WTC11 (cell line): Measurements from ENCODE around the gene DNLZ. TPM values are rescaled to one million over a fixed set of nuclear protein-coding genes. Genes with fewer than 3 reads are reported as not detected.

Source experiments
- ATAC-seq: fragments of 200-7000 bp; cut with Tn5 transposase; 2 replicates; pipeline ENCODE4 v1.10.0; 2021; ENCODE audit warnings: mild to moderate bottlenecking, moderate library complexity
- CTCF ChIA-PET: fragments of 300-600 bp; sonication (Branson Sonifier 250); formaldehyde crosslinking; loops from one replicate; lab custom pipeline; 2021; ENCODE audit warnings: antibody characterized with exemption; lab: Charles Lee
- POLR2A ChIA-PET: fragments of 350-600 bp; sonication (Branson Sonifier 250); formaldehyde crosslinking; loops from one replicate; lab custom pipeline; 2021; ENCODE audit warnings: antibody characterized with exemption; lab: Charles Lee
- DNase-seq: peaks from one replicate; pipeline ENCODE4 v3.0.0; 2021; ENCODE audit warnings: low spot score
- H3K27ac Mint-ChIP-seq: 2 replicates; pipeline ENCODE4 v1.8.0; 2021; ENCODE audit warnings: mixed read lengths
- H3K27me3 Mint-ChIP-seq: 2 replicates; pipeline ENCODE4 v1.8.0; 2021; ENCODE audit warnings: low read depth, mild to moderate bottlenecking, moderate library complexity, mixed read lengths
- H3K36me3 Mint-ChIP-seq: 2 replicates; pipeline ENCODE4 v1.8.0; 2021; ENCODE audit warnings: mixed read lengths
- H3K4me1 Mint-ChIP-seq: 2 replicates; pipeline ENCODE4 v1.8.0; 2022; ENCODE audit warnings: mixed read lengths
- H3K4me3 Mint-ChIP-seq: 2 replicates; pipeline ENCODE4 v1.8.0; 2021; ENCODE audit warnings: mild to moderate bottlenecking, moderate library complexity, mixed read lengths
- H3K9me3 Mint-ChIP-seq: 2 replicates; pipeline ENCODE4 v1.8.0; 2021; ENCODE audit warnings: mixed read lengths
- ELF4 ChIP-seq: sonication (generic); formaldehyde crosslinking; IDR thresholded peaks from 2 replicates; pipeline ENCODE4 v1.8.1; 2022; ENCODE audit warnings: low read depth, mild to moderate bottlenecking, moderate library complexity, missing genetic modification reagents
- FOXK1 ChIP-seq: sonication (generic); formaldehyde crosslinking; IDR thresholded peaks from 2 replicates; pipeline ENCODE4 v1.8.0; 2022; ENCODE audit warnings: mild to moderate bottlenecking, moderate library complexity, missing genetic modification reagents
- JAZF1 ChIP-seq: fragments of 250-450 bp; sonication (Bioruptor Pico); IDR thresholded peaks from 2 replicates; pipeline ENCODE4 v1.9.0; 2021; ENCODE audit warnings: moderate library complexity, mild to moderate bottlenecking, inconsistent platforms
- MYBL2 ChIP-seq: sonication (generic); formaldehyde crosslinking; IDR thresholded peaks from 2 replicates; pipeline ENCODE4 v1.8.1; 2023; ENCODE audit warnings: mild to moderate bottlenecking, moderate library complexity, missing genetic modification reagents
- PRDM15 ChIP-seq: sonication (generic); formaldehyde crosslinking; IDR thresholded peaks from 2 replicates; pipeline ENCODE4 v1.8.0; 2022; ENCODE audit warnings: missing genetic modification reagents
- PRRX2 ChIP-seq: fragments of 250-450 bp; sonication (Bioruptor Pico); IDR thresholded peaks from 2 replicates; pipeline ENCODE4 v1.8.0; 2021; ENCODE audit warnings: mild to moderate bottlenecking
- RORB ChIP-seq: fragments of 250-450 bp; sonication (Bioruptor Pico); IDR thresholded peaks from 2 replicates; pipeline ENCODE4 v1.9.0; 2021; ENCODE audit warnings: mild to moderate bottlenecking
- ZNF138 ChIP-seq: sonication (generic); formaldehyde crosslinking; conservative IDR thresholded peaks from 2 replicates; pipeline ENCODE4 v1.8.1; 2022; ENCODE audit warnings: mild to moderate bottlenecking, moderate library complexity, missing genetic modification reagents
- ZNF281 ChIP-seq: sonication (generic); formaldehyde crosslinking; IDR thresholded peaks from 2 replicates; pipeline ENCODE4 v1.8.0; 2023; ENCODE audit warnings: mild to moderate bottlenecking, missing genetic modification reagents
- ZSCAN18 ChIP-seq: fragments of 250-450 bp; sonication (Bioruptor Pico); IDR thresholded peaks from 2 replicates; pipeline ENCODE4 v2.1.2; 2022; ENCODE audit warnings: mild to moderate bottlenecking, moderate library complexity
- total RNA-seq: library from RNA; stranded (reverse); gene quantifications from 3 replicates; pipeline ENCODE4 v1.2.3, GENCODE V29; 2021
- TF ChIP-seq, protein P1 (sequence below): sonication (generic); formaldehyde crosslinking; IDR thresholded peaks from 2 replicates; pipeline ENCODE4 v1.8.0; 2023; ENCODE audit warnings: missing genetic modification reagents
- TF ChIP-seq, protein P2 (sequence below): sonication (generic); formaldehyde crosslinking; IDR thresholded peaks from 2 replicates; pipeline ENCODE4 v1.8.1; 2022; ENCODE audit warnings: low read depth, missing genetic modification reagents, borderline replicate concordance
- TF ChIP-seq, protein P3 (sequence below): fragments of 250-450 bp; sonication (Bioruptor Pico); IDR thresholded peaks from 2 replicates; pipeline ENCODE4 v1.9.0; 2021; ENCODE audit warnings: mild to moderate bottlenecking, borderline replicate concordance
- TF ChIP-seq, protein P4 (sequence below): sonication (generic); formaldehyde crosslinking; IDR thresholded peaks from 2 replicates; pipeline ENCODE4 v1.8.0; 2022; ENCODE audit warnings: mild to moderate bottlenecking, missing genetic modification reagents

The DNLZ gene
- total RNA-seq, 1 experiment from 2014 or later: 17.2 TPM

DNA sequence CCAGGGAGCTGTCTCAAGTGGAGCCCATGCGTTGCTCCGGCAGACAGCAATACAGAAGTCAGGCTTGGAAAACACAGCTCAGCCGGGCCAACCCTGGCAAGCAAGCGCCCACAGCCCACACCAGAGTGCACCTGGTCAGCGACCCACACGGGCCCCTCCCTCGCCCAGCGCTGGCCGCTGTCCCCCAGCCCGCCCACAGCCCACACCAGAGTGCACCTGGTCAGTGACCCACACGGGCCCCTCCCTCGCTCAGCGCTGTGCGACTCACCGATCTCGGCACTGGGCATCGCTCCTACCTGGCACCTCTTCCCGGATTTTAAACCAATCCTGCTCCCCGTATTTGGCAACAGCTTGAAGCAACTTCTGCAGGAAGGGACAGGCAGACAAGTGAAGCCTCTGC is 23.7 kb upstream of the DNLZ start (continued):
- TF ChIP-seq ELF4 (CRISPR knock-in tag): no peak
- TF ChIP-seq, protein P1, sequence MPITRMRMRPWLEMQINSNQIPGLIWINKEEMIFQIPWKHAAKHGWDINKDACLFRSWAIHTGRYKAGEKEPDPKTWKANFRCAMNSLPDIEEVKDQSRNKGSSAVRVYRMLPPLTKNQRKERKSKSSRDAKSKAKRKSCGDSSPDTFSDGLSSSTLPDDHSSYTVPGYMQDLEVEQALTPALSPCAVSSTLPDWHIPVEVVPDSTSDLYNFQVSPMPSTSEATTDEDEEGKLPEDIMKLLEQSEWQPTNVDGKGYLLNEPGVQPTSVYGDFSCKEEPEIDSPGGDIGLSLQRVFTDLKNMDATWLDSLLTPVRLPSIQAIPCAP (CRISPR knock-in tag): no peak
- no peak for TF ChIP-seq PRRX2 (CRISPR knock-in tag)

- ATAC-seq: no peak
These were observed 22.5 kb upstream of the DNLZ start for GRCh38 chr9:136386018-136386417.

More at GRCh38 chr9:136386018-136386417, 22.5 kb upstream of the DNLZ start:
- no peak overlapping the region for H3K27ac Mint-ChIP-seq
- CTCF ChIA-PET: interaction anchor here (0.7 kb wide), 1 partner anchor 59 kb away, joined by 4 read pairs; the partner anchor contains the start of gene GPSM1
- TF ChIP-seq, protein P2, sequence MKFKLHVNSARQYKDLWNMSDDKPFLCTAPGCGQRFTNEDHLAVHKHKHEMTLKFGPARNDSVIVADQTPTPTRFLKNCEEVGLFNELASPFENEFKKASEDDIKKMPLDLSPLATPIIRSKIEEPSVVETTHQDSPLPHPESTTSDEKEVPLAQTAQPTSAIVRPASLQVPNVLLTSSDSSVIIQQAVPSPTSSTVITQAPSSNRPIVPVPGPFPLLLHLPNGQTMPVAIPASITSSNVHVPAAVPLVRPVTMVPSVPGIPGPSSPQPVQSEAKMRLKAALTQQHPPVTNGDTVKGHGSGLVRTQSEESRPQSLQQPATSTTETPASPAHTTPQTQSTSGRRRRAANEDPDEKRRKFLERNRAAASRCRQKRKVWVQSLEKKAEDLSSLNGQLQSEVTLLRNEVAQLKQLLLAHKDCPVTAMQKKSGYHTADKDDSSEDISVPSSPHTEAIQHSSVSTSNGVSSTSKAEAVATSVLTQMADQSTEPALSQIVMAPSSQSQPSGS: no peak
- TF ChIP-seq ZNF281 (CRISPR knock-in tag) (no peak), MYBL2 (CRISPR knock-in tag) (no peak), ZNF138 (CRISPR knock-in tag) (no peak), FOXK1 (CRISPR knock-in tag) (no peak), JAZF1 (CRISPR knock-in tag) (no peak), RORB (CRISPR knock-in tag) (no peak), PRDM15 (no peak), ZSCAN18 (no peak)
- TF ChIP-seq, protein P3, sequence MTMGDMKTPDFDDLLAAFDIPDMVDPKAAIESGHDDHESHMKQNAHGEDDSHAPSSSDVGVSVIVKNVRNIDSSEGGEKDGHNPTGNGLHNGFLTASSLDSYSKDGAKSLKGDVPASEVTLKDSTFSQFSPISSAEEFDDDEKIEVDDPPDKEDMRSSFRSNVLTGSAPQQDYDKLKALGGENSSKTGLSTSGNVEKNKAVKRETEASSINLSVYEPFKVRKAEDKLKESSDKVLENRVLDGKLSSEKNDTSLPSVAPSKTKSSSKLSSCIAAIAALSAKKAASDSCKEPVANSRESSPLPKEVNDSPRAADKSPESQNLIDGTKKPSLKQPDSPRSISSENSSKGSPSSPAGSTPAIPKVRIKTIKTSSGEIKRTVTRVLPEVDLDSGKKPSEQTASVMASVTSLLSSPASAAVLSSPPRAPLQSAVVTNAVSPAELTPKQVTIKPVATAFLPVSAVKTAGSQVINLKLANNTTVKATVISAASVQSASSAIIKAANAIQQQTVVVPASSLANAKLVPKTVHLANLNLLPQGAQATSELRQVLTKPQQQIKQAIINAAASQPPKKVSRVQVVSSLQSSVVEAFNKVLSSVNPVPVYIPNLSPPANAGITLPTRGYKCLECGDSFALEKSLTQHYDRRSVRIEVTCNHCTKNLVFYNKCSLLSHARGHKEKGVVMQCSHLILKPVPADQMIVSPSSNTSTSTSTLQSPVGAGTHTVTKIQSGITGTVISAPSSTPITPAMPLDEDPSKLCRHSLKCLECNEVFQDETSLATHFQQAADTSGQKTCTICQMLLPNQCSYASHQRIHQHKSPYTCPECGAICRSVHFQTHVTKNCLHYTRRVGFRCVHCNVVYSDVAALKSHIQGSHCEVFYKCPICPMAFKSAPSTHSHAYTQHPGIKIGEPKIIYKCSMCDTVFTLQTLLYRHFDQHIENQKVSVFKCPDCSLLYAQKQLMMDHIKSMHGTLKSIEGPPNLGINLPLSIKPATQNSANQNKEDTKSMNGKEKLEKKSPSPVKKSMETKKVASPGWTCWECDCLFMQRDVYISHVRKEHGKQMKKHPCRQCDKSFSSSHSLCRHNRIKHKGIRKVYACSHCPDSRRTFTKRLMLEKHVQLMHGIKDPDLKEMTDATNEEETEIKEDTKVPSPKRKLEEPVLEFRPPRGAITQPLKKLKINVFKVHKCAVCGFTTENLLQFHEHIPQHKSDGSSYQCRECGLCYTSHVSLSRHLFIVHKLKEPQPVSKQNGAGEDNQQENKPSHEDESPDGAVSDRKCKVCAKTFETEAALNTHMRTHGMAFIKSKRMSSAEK (CRISPR knock-in tag): no peak
- TF ChIP-seq, protein P4, sequence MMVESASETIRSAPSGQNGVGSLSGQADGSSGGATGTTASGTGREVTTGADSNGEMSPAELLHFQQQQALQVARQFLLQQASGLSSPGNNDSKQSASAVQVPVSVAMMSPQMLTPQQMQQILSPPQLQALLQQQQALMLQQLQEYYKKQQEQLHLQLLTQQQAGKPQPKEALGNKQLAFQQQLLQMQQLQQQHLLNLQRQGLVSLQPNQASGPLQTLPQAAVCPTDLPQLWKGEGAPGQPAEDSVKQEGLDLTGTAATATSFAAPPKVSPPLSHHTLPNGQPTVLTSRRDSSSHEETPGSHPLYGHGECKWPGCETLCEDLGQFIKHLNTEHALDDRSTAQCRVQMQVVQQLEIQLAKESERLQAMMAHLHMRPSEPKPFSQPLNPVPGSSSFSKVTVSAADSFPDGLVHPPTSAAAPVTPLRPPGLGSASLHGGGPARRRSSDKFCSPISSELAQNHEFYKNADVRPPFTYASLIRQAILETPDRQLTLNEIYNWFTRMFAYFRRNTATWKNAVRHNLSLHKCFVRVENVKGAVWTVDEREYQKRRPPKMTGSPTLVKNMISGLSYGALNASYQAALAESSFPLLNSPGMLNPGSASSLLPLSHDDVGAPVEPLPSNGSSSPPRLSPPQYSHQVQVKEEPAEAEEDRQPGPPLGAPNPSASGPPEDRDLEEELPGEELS (CRISPR knock-in tag): no peak
- TF ChIP-seq, all 79 proteins: peak for 0
- Mint-ChIP-seq H3K9me3 (no peaks in the 10 kb centered on the region), H3K4me1 (no peaks in the 10 kb centered on the region), H3K4me3 (no peak overlapping the region), H3K36me3 (peaks cover 42% of the 10 kb centered on the region), H3K27me3 (no peaks in the 10 kb centered on the region)
- no peak for DNase-seq
- POLR2A ChIA-PET: interaction anchor here (0.7 kb wide), 1 partner anchor 1276 kb away, joined by 4 read pairs; no protein-coding TSS in a partner anchor
